HG03575 (cell line): ENCODE measurements around the gene STARD3.
"Not testable (repeated sequence)": the region's sequence is repeated elsewhere in the genome, so short reads cannot be mapped to it uniquely, and the experiment has no call there.

Experiments
- ATAC-seq: cut with Tn5 transposase; IDR thresholded peaks from one replicate; pipeline ENCODE4 v1.9.1; 2021; ENCODE audit not compliant: unreplicated experiment, insufficient number of reproducible peaks, low FRiP score; ENCODE audit errors: extremely low read depth

STARD3 gene

DNA sequence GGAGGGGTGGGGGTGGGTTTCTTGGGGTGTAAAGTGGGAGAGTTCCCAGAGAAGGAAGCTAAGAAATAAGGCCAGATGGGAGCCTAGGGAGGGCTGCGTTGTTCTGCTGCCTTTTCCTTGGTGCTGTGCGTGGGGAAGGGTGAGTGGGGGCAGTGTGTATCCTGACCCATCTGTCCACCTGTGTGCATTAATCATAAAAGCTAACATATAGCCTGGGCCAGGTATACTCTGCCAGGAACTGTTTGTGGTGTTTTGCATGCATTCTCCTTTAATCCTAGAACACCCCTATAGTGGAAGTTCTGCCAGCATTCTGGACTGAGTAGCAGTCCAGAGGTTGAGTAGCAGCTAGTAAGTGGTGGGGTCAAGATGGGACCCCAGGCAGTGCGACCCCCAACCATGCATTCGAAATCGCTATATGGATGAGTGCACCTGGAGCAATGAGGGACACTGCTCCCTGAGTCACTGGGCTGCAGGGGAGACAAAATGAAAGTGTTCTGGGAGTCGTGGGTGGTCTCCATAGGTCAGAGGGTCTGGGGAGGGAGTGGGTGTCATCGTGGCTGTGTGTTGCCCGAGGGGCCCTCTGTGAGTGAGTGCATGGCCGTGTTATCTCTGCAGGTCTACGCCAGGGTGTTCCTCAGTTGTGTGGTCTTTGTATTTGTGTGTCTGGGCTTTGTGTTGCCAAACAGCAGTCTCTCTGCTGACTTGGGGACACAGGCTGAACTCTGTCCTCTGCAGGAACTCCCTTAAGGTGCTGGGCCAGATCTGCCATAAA is 64.3 kb downstream of the STARD3 start:
- no peak for ATAC-seq

DNA sequence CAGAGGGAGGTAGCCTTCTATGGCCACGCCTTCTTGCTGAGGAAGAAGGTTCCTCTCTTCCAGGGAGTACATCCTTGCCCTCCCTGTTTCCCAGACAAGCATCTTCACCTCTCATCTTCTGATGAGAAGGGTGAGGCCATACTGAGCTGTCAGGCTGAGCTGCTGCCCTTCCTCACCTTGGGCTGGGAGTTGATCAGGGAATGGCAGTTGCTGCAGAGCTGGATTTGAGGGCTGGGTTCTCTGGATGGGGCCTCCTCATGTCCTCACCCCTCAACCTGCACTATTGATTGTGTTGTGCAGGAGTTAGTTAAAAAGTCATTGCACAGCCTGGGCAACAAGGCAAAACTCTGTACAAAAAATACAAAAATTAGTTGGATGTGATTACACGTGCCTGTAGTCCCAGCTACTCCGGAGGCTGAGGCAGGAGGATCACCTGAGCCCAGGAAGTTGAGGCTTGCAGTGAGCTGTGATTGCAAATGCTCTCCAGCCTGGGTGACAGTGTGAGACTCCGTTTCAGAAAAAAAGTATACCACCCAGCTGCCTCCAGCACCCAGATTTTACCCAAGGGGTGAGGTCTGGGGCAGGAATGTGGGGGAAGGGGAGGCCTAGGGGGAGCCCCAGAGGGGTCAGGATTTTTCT is 65.0 kb downstream of the STARD3 start:
- no peak for ATAC-seq

GRCh38 chr17:39702901-39703893 is 66.3 kb downstream of the STARD3 start:
- no peak for ATAC-seq

DNA sequence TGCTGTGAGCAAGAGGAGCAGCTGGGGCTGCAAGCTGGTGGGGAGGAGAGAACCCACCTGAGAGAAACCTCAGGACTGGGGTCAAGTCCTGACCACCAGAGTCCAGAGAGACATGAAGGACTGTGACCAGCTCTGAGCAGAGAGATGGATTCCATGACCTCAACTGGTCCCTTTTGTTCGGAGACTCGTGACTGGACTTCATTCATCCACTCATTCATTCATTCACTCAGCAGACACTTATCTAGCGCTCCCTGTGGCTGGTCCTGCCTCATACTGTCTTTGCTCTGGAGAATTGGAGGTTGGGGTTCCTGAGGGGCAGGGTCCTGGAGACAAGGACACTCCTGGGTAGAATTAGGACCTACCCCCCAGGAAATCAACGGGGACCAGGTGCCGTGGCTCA is 67.0 kb downstream of the STARD3 start:
- no peak for ATAC-seq

DNA sequence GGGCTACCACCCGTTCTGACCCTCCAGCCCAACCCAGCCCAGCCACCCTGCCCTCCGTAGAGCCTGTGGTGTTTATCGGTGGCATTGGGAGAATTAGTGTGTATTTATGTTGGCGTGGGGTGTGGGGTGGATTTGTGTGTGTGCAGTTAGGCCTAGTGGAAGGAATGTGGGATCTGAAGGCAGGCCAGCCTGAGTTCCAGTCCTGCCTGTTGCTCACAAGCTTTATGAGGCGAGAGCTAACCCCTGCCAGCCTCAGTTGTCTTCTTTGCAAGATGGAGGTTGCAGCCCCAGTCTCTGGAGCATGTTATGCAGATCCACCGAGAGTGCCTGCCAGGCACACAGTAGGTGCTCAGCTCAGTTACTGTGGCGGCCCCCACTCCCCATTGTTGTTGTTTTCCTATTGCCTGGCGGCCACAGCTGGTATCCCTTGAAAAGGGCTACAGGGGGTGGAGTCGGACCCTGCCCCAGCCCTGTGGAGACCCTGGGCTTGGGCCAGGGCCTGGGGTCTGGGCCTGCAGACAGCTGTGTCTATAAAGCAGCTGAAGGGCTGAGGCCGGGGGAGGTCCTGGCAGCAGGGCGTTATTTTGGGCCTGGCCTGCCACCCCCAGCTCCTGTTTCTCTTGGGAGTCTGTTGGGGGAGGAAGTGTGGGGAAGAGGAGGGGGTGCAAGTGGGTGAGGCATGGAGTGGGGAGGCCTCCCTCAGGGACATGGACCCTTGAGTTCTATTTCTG is 68.0 kb downstream of the STARD3 start:
- ATAC-seq = no peak

DNA sequence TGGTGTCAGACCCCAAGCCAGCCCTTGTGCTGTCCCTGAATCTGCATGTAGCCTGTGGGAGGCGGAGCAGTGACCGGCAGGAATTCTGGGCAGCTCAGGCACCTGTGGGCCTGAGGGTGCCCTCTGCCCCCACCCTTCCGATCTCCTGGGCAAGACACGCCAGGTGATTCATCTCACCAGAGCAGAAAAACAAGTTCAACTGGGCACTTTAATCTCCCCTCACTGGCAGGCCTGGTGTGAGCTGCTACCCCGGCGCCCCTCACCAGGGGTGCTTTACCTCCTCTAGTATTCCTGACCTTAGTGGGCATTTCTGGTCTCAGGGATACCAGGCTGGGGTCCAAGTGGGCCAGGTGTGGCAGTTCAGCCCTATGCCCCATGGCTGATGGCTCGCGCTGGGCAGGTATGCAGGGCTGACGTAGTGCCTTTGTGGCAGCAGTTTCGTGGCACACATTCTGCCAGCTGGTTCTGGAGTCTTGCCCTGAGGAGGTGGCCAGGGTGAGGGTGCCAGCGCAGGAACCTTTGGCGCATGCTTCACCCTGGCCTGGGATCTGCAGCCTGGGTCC is 68.9 kb downstream of the STARD3 start:
- no peak for ATAC-seq

GRCh38 chr17:39706383-39706782 is 69.4 kb downstream of the STARD3 start:
- no peak for ATAC-seq

GRCh38 chr17:39706921-39707337 is 70.0 kb downstream of the STARD3 start:
- ATAC-seq = no peak

- ATAC-seq = no peak
Measured at GRCh38 chr17:39709319-39709997, 72.5 kb downstream of the STARD3 start.

DNA sequence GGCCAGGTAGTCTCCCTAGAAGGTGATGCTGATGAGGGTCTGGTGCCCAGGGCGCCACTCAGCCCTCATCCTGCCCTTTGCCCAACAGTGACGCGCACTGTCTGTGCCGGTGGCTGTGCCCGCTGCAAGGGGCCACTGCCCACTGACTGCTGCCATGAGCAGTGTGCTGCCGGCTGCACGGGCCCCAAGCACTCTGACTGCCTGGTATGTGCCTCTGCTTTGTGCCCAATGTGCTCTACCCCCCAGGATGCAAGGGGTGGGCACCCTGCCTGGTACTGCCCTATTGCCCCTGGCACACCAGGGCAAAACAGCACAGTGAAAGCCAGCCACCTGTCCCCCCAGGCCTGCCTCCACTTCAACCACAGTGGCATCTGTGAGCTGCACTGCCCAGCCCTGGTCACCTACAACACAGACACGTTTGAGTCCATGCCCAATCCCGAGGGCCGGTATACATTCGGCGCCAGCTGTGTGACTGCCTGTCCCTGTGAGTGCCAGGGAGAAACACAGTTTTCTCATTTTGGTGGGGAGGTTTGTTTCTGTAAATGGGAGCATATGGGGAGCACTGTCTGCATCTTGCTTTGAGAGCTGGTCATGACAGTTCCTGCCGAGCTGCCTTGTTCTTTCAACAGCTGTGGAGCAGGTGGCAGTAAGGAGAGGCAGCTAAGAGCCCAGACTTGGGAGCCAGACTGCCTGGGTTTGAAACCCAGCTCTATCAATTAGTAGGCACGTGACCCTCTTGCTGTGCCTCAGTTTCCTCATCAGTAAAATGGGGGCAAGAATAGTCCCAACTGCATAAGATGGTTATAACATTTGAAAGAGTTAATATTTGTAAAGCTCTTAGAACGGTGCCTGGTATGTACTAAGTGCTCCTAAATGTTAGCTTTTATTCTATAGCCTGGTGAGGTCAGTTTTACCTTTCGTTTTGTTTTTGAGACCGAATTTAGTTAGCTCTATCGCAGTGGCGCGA is 73.3 kb downstream of the STARD3 start:
- no peak for ATAC-seq

DNA sequence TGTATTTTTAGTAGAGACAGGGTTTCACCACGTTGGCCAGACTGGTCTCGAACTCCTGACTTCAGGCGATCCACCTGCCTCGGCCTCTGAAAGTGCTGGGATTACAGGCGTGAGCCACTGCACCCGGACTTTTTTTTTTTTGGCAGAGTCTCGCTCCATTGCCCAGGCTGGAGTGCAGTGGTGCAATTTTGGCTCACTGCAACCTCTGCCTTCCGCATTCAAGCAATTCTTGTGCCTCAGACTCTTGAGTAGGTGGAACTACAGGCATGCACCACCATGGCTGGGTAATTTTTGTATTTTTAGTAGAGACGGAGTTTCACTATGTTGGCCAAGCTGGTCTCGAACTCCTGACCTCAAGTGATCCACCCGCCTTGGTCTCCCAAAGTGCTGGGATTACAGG is 74.1 kb downstream of the STARD3 start:
- ATAC-seq = not testable (repeated sequence)

DNA sequence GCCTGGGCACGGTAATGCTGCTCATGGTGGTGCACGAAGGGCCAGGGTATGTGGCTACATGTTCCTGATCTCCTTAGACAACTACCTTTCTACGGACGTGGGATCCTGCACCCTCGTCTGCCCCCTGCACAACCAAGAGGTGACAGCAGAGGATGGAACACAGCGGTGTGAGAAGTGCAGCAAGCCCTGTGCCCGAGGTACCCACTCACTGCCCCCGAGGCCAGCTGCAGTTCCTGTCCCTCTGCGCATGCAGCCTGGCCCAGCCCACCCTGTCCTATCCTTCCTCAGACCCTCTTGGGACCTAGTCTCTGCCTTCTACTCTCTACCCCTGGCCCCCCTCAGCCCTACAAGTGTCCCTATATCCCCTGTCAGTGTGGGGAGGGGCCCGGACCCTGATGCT is 74.9 kb downstream of the STARD3 start:
- ATAC-seq = no peak
